GM23338 (cell line): Measurements from ENCODE around the gene RASSF1. TPM values are rescaled to one million over a fixed set of nuclear protein-coding genes. Genes with fewer than 3 reads are reported as not detected.

ENCODE experiments used
- ATAC-seq: fragments of 200-7000 bp; cut with Tn5 transposase; 3 replicates; pipeline ENCODE4 v1.9.1; 2020
- DNase-seq: peaks from one replicate; pipeline ENCODE4 v3.0.0-alpha.2; 2015; ENCODE audit warnings: low spot score
- H2AFZ ChIP-seq: fragments of 200-600 bp; sonication (generic); 2 replicates; pipeline ENCODE4 v1.8.0; 2016; ENCODE audit warnings: antibody characterized with exemption, mild to moderate bottlenecking, moderate library complexity
- H3F3A ChIP-seq: fragments of 200-600 bp; sonication (generic); replicated peaks from 2 replicates; pipeline ENCODE4 v1.8.0; 2017; ENCODE audit warnings: antibody characterized with exemption, mixed run types, low read depth
- H3K27ac ChIP-seq: fragments of 200-600 bp; sonication (generic); 2 replicates; pipeline ENCODE4 v1.6.1; 2016; ENCODE audit warnings: low read depth
- H3K27me3 ChIP-seq: fragments of 200-600 bp; sonication (generic); 2 replicates; pipeline ENCODE4 v1.8.0; 2016; ENCODE audit warnings: mild to moderate bottlenecking, mixed run types, moderate library complexity; ENCODE audit not compliant: insufficient read depth
- H3K36me3 ChIP-seq: fragments of 200-600 bp; sonication (generic); 2 replicates; pipeline ENCODE4 v1.8.0; 2016; ENCODE audit warnings: mild to moderate bottlenecking; ENCODE audit not compliant: insufficient read depth
- H3K4me1 ChIP-seq: fragments of 200-600 bp; sonication (generic); 2 replicates; pipeline ENCODE4 v1.8.0; 2016; ENCODE audit warnings: mild to moderate bottlenecking, moderate library complexity; ENCODE audit not compliant: insufficient read depth
- H3K4me2 ChIP-seq: fragments of 200-600 bp; sonication (generic); 2 replicates; pipeline ENCODE4 v1.7.1; 2017; ENCODE audit warnings: mixed run types
- H3K4me3 ChIP-seq: fragments of 200-600 bp; sonication (generic); 2 replicates; pipeline ENCODE4 v1.6.1; 2016; ENCODE audit warnings: mixed run types
- H3K79me2 ChIP-seq: fragments of 200-600 bp; sonication (generic); replicated peaks from 2 replicates; pipeline ENCODE4 v1.8.0; 2017; ENCODE audit warnings: mild to moderate bottlenecking; ENCODE audit not compliant: insufficient read depth
- H3K9me2 ChIP-seq: fragments of 200-600 bp; sonication (generic); 2 replicates; pipeline ENCODE4 v1.8.0; 2017; ENCODE audit not compliant: insufficient read depth
- H4K20me1 ChIP-seq: fragments of 200-600 bp; sonication (generic); replicated peaks from 2 replicates; pipeline ENCODE4 v1.8.0; 2017; ENCODE audit warnings: mild to moderate bottlenecking; ENCODE audit not compliant: insufficient read depth
- H3K27ac Mint-ChIP-seq: 2 replicates; pipeline ENCODE4 v1.8.0; 2020; ENCODE audit warnings: inconsistent platforms, mild to moderate bottlenecking, moderate library complexity, mixed read lengths
- H3K27me3 Mint-ChIP-seq: 3 replicates; pipeline ENCODE4 v1.8.0; 2022; ENCODE audit warnings: low read depth, mild to moderate bottlenecking, moderate library complexity, mixed read lengths, inconsistent platforms; ENCODE audit not compliant: insufficient read depth, poor library complexity
- H3K36me3 Mint-ChIP-seq: 3 replicates; pipeline ENCODE4 v1.8.0; 2021; ENCODE audit warnings: low read depth, mild to moderate bottlenecking, inconsistent platforms, moderate library complexity, mixed read lengths
- H3K4me1 Mint-ChIP-seq: 3 replicates; pipeline ENCODE4 v1.8.0; 2020; ENCODE audit warnings: mild to moderate bottlenecking, inconsistent platforms, mixed read lengths
- H3K4me3 Mint-ChIP-seq: 3 replicates; pipeline ENCODE4 v1.8.0; 2021; ENCODE audit warnings: moderate library complexity, mild to moderate bottlenecking, inconsistent platforms, mixed read lengths
- H3K9me3 Mint-ChIP-seq: 3 replicates; pipeline ENCODE4 v1.8.0; 2020; ENCODE audit warnings: moderate library complexity, mild to moderate bottlenecking, inconsistent platforms, mixed read lengths
- EZH2 ChIP-seq: fragments of 200-600 bp; sonication (generic); IDR thresholded peaks from one replicate; pipeline ENCODE4 v1.8.0; 2017; ENCODE audit warnings: antibody characterized with exemption, mild to moderate bottlenecking, low read depth; ENCODE audit not compliant: unreplicated experiment
- ZNF331 ChIP-seq: fragments of 250-450 bp; sonication (Bioruptor Pico); IDR thresholded peaks from 2 replicates; pipeline ENCODE4 v1.5.0; 2020; ENCODE audit warnings: low read depth, mild to moderate bottlenecking, moderate library complexity
- polyA plus RNA-seq: library from polyadenylated mRNA; unstranded; fragments of >200 nt; fragmentation: Nextera tagmentation; extraction: Ambion mirVana; gene quantifications from 2 replicates; pipeline ENCODE4 v1.2.1, GENCODE V29; 2016
- total RNA-seq: library from RNA; depleted of rRNA; stranded (reverse); fragments of >200 nt; shearing (Covaris generic); gene quantifications from 2 replicates; pipeline ENCODE4 v1.2.3, GENCODE V29; 2014
- TF ChIP-seq, protein P1 (sequence below), 2 experiments: fragments of 200-600 bp in 1 of 2; sonication (generic) in 1 of 2; conservative IDR thresholded peaks; 2 replicates each; pipeline versions ENCODE4 v1.5.1 to v1.6.1; 2016 to 2017; ENCODE audit warnings: antibody characterized with exemption in 2 of 2, low read depth in 2 of 2, mild to moderate bottlenecking in 2 of 2, moderate library complexity in 1 of 2
- TF ChIP-seq, protein P2 (sequence below): IDR thresholded peaks from one replicate; pipeline ENCODE4 v1.6.1; 2018; ENCODE audit warnings: antibody characterized with exemption; ENCODE audit not compliant: unreplicated experiment

RASSF1 gene
- total and polyA plus RNA-seq, 2 experiments from 2014 or later = 9.6 to 15.7 TPM

DNA sequence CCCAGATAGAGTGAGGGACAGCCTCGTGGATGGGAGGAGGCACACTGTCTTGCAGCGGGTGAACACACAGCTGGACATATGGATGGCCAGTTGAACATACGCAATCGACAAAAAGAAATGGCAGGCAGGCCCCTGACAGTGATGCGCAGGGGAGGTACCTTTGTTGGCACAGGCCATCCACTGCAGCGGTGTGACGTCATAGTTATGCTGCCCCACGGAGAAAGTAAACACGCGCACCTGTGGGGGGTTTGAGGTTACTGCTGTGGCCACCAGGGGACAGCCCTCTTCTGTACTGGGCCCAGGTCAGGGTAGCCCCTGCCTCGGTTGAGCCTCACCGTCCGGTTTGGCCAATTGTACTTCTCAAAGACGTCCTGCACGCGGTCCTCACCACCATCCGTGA lies 38.1 kb upstream of the RASSF1 start (continued):
- TF ChIP-seq, protein P1, sequence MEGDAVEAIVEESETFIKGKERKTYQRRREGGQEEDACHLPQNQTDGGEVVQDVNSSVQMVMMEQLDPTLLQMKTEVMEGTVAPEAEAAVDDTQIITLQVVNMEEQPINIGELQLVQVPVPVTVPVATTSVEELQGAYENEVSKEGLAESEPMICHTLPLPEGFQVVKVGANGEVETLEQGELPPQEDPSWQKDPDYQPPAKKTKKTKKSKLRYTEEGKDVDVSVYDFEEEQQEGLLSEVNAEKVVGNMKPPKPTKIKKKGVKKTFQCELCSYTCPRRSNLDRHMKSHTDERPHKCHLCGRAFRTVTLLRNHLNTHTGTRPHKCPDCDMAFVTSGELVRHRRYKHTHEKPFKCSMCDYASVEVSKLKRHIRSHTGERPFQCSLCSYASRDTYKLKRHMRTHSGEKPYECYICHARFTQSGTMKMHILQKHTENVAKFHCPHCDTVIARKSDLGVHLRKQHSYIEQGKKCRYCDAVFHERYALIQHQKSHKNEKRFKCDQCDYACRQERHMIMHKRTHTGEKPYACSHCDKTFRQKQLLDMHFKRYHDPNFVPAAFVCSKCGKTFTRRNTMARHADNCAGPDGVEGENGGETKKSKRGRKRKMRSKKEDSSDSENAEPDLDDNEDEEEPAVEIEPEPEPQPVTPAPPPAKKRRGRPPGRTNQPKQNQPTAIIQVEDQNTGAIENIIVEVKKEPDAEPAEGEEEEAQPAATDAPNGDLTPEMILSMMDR (conservative IDR thresholded peaks at IDR 0.05; ENCODE audit: low read depth in 2 of 2) = peak in 1 of 2 experiments; percentile 18; a peak in 1 of 4 replicates
- TF ChIP-seq ZNF331 = no peak
- TF ChIP-seq, protein P2, sequence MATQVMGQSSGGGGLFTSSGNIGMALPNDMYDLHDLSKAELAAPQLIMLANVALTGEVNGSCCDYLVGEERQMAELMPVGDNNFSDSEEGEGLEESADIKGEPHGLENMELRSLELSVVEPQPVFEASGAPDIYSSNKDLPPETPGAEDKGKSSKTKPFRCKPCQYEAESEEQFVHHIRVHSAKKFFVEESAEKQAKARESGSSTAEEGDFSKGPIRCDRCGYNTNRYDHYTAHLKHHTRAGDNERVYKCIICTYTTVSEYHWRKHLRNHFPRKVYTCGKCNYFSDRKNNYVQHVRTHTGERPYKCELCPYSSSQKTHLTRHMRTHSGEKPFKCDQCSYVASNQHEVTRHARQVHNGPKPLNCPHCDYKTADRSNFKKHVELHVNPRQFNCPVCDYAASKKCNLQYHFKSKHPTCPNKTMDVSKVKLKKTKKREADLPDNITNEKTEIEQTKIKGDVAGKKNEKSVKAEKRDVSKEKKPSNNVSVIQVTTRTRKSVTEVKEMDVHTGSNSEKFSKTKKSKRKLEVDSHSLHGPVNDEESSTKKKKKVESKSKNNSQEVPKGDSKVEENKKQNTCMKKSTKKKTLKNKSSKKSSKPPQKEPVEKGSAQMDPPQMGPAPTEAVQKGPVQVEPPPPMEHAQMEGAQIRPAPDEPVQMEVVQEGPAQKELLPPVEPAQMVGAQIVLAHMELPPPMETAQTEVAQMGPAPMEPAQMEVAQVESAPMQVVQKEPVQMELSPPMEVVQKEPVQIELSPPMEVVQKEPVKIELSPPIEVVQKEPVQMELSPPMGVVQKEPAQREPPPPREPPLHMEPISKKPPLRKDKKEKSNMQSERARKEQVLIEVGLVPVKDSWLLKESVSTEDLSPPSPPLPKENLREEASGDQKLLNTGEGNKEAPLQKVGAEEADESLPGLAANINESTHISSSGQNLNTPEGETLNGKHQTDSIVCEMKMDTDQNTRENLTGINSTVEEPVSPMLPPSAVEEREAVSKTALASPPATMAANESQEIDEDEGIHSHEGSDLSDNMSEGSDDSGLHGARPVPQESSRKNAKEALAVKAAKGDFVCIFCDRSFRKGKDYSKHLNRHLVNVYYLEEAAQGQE = no peak

DNA sequence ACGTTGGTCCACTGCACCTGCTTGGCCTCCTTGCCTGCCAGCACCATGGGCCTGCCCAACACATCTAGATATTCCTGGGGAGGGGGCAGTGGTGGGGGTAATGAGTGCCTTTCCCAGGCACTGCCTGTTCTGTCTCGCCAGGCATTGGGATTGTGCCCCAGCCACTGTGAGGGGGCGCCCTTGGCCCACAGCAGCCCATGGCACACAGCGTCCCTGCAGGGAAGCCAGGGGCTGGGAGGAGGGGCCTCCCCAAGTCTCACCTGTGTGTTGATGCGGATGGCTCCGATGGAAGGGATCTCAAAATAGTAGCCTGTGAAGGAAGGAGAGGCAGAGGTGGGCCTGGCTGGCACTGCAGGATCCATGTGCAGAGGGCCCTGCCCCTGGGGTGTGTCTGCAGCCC lies 37.4 kb upstream of the RASSF1 start:
- Histone ChIP-seq H3K36me3 (no peaks in the 10 kb centered on the region), H3K9me2 (no peaks in the 10 kb centered on the region), H3F3A (no peaks in the 10 kb centered on the region), H3K27me3 (no peaks in the 10 kb centered on the region), H4K20me1 (no peaks in the 10 kb centered on the region), H3K27ac (no peak overlapping the region), H2AFZ (no peak overlapping the region), H3K79me2 (no peaks in the 10 kb centered on the region), H3K4me2 (no peak overlapping the region), H3K4me1 (peaks cover 6% of the 10 kb centered on the region), H3K4me3 (no peak overlapping the region)
- DNase-seq = peak; percentile 42
- Mint-ChIP-seq H3K27me3 (peaks cover 20% of the 10 kb centered on the region), H3K36me3 (no peaks in the 10 kb centered on the region; the same call in 2 of the 3 replicates), H3K27ac (no peak overlapping the region), H3K9me3 (no peaks in the 10 kb centered on the region; the same call in 1 of the 3 replicates), H3K4me3 (no peak overlapping the region; the same call in 2 of the 3 replicates), H3K4me1 (peaks cover 15% of the 10 kb centered on the region)
- TF ChIP-seq, protein P1 (conservative IDR thresholded peaks at IDR 0.05; ENCODE audit: low read depth in 2 of 2) = peak; percentile 32 to 65; a peak in 3 of 4 replicates
- no peak for TF ChIP-seq EZH2
- peak; percentile 35 for ATAC-seq
